Measurements from ENCODE around the gene GPC6.

GRCh38 chr13:93226065-93226622 is 463 bp upstream of the GPC6 start:
- TF ChIP-seq CTCF (tag by site-specific recombination; IDR thresholded peaks at IDR 0.05) (no peak), ZNF146 (tag by site-specific recombination; IDR thresholded peaks at IDR 0.05) (no peak), GLI4 (tag by site-specific recombination; IDR thresholded peaks at IDR 0.05) (no peak), ZNF549 (tag by site-specific recombination; IDR thresholded peaks at IDR 0.05) (no peak), ZEB2 (tag by site-specific recombination; IDR thresholded peaks at IDR 0.05) (no peak), ZNF513 (tag by site-specific recombination; IDR thresholded peaks at IDR 0.05) (no peak), ZNF830 (tag by site-specific recombination; IDR thresholded peaks at IDR 0.05; ENCODE audit: low read depth) (no peak), ZNF155 (tag by site-specific recombination; IDR thresholded peaks at IDR 0.05) (no peak), MZF1 (tag by site-specific recombination; IDR thresholded peaks at IDR 0.05; ENCODE audit: borderline replicate concordance) (no peak), PRDM1 (tag by site-specific recombination; IDR thresholded peaks at IDR 0.05) (no peak), SALL2 (tag by site-specific recombination; IDR thresholded peaks at IDR 0.05; ENCODE audit: borderline replicate concordance) (no peak), ZNF529 (tag by site-specific recombination; IDR thresholded peaks at IDR 0.05; ENCODE audit: insufficient replicate concordance) (no peak), ZNF157 (tag by site-specific recombination; IDR thresholded peaks at IDR 0.05) (no peak)
